Measurements from ENCODE around the gene ZNF654.

- no peak for TF ChIP-seq HDAC1 (IDR thresholded peaks at IDR 0.05)
- TF ChIP-seq DPF2 (IDR thresholded peaks at IDR 0.05) = no peak
- TF ChIP-seq MXI1 (IDR thresholded peaks at IDR 0.05; ENCODE audit: low read depth, low read length) = no peak
- TF ChIP-seq POLR2AphosphoS5 (IDR thresholded peaks at IDR 0.05; ENCODE audit: control insufficient read depth, insufficient read depth, low read depth, low read length) = no peak
- TF ChIP-seq ZC3H4 (CRISPR knock-in tag; IDR thresholded peaks at IDR 0.05; ENCODE audit: borderline replicate concordance) = no peak
- no peak for TF ChIP-seq HCFC1 (IDR thresholded peaks at IDR 0.05; ENCODE audit: low read depth, low read length)
- no peak for TF ChIP-seq CTCF (IDR thresholded peaks at IDR 0.05 in 2 of 3, conservative IDR thresholded peaks at IDR 0.05 in 1 of 3; ENCODE audit: insufficient read depth in 2 of 3, low read depth in 1 of 3, low read length in 3 of 3)
- TF ChIP-seq ETV5 (CRISPR knock-in tag; IDR thresholded peaks at IDR 0.05; ENCODE audit: low read depth) = no peak
- no peak for TF ChIP-seq ZNF3 (CRISPR knock-in tag; IDR thresholded peaks at IDR 0.05)
- TF ChIP-seq MNT (conservative IDR thresholded peaks at IDR 0.05) = no peak
- no peak for TF ChIP-seq TCF7 (IDR thresholded peaks at IDR 0.05; ENCODE audit: borderline replicate concordance)
- TF ChIP-seq EZH2 (IDR thresholded peaks at IDR 0.05; ENCODE audit: borderline replicate concordance, low read depth, low read length) = no peak
- no peak for TF ChIP-seq PATZ1 (CRISPR knock-in tag; IDR thresholded peaks at IDR 0.05; ENCODE audit: borderline replicate concordance)
- no peak for TF ChIP-seq NFIC (IDR thresholded peaks at IDR 0.05)
Measured at GRCh38 chr3:88028876-88029275, 30.2 kb upstream of the ZNF654 start.

Measured in K562 (cell line).